Mesenteric fat pad (tissue), 1 donor: ENCODE results near the gene CAAP1. TPM values are rescaled to one million over a fixed set of nuclear protein-coding genes. Genes with fewer than 3 reads are reported as not detected.
"Not testable (repeated sequence)": the region's sequence is repeated elsewhere in the genome, so short reads cannot be mapped to it uniquely, and the experiment has no call there.

Source experiments
- DNase-seq: peaks from one replicate; pipeline ENCODE4 v3.0.0-alpha.2; 2020; ENCODE audit warnings: low spot score
- long read RNA-seq: library from polyadenylated mRNA; unstranded; transcript quantifications from one replicate; pipeline ENCODE4 v2.0.0, GENCODE V29; 2020
- total RNA-seq: library from RNA; stranded (reverse); fragmentation: NEBNext Ultra II Directional; extraction: Animal tissue kit (Norgen Biotek cat#: 25700); gene quantifications from one replicate; pipeline ENCODE4 v1.2.1, GENCODE V29; 2021
- donor health status: DM: yes; HTN: yes; CAD: no.

The CAAP1 gene
- 10.4 TPM for total RNA-seq
- long read RNA-seq, transcript CAAP1-201 (6 exons, 2,791 nt), result major isoform, 16 of 22 reads
- long read RNA-seq, partial matches to known transcripts, result 2 of 22 reads
- long read RNA-seq, other reads (novel, unspliced or antisense), result 2 of 22 reads

DNA sequence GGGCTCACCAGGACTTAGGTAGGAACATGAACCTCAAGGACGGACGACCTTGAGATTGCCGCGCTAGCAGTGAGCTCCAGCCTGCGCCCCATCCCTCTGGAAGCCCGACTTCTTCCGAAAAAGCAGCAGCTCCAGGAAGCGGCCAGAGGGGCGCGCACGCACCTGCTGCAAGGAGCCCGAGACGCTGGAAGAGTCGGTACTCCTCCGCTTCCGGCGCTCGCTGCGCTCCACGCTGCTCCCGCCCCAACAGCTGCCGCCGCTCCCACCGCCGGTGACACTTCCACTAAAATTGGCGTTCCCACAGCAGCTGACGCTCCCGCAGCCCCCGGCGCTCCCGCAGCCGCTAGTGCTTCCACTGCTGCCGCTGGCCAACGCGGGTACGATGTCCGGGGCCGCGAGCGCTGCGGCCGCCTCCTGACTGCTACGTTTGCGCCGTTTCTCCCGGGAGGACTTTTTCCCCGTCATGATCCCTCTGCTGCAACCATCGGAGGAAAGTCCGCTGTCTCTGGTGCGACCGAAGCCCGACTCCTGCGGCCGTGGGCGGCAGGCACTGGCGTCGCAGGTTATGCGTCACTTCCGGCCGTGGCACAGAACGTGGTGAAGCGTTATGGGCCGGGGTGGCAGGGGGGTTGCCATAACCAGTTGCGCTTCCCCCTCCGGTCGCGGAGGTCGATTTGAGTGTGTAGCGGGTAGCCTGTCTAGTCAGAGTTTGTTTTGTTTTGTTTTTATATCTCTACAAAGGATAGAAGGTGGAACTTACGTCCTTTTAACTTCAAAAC, at the start of gene CAAP1:
Gene CAAP1 (minus strand): TSS at position 552 of the 779 bp plus-strand sequence. CDS start 87 bp downstream, at position 465.
- DNase-seq, result peak; percentile 97

DNA sequence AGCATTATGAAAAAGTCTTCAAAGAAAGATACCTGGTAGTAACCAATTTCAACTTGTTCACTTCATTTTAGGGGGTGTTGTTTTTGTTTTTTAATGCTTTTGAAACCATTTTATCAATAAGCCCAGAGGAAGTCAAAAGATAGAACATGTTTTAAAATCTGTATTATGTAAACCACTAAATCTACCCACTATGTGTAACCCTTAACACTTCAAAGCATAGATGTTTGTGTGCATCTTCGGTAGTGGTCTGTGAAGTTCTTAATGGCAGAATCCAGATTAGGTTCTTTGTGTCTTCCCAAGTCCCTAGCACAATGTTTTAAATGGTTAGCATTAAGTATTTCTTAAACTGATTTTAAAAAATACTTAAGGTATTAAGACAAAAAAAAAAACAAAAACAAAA, 48.2 kb upstream of the CAAP1 start:
- no peak for DNase-seq

GRCh38 chr9:26939955-26940711, 47.5 kb upstream of the CAAP1 start:
- no peak for DNase-seq

DNA sequence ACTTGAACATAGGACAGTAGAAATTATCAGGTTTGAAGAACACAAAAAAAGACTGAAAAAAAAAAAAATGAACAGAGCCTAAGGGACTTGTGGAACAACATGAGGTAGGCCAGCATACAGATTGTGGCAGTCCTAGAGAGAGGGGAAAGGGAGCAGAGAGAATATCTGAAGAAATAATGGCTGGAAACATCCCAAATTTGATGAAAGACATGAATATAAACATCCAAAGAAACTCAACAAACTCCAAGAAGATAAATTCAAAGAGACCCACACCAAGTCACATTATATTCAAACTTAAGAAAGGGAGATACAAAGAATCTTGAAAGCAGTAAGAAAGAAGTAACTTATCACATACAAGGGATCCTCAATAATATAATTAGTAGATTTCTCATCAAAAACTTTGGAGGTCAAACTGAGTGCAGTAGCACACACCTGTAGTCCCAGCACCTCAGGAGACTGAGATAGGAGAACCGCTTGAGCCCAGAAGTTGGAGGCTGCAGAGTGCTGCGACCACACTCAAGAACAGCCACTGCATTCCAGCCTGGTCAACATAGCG, 45.3 kb upstream of the CAAP1 start:
- DNase-seq, result no peak

- no peak for DNase-seq
Observed at GRCh38 chr9:26935847-26936246, 43.2 kb upstream of the CAAP1 start.

DNA sequence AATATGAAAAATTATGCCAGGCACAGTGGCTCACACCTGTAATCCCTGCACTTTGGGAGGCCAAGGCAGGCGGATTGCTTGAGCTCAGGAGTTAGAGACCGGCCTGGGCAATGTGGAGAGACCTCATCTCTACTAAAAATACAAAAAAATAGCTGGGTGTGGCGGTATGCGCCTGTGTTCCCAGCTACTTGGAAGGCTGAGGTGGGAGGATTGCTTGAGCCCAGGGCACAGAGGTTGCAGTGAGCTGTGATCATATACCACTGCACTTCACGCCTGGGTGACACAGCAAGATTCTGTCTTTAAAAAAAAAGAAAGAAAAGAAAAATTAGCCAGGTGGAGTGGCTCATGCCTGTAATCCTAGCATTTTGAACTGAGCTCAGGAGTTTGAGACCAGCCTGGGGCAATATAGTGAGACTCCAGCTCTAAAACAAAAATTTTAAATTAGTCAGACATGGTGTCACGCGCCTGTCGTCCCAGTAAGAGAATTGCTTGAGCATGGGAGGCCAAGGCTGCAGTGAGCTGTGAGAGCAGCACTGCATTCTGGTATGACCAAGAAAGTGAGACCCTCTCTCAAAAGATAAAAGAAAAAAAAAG, 36.4 kb upstream of the CAAP1 start:
- no peak for DNase-seq

GRCh38 chr9:26925609-26926008, 33.0 kb upstream of the CAAP1 start:
- DNase-seq, result no peak

DNA sequence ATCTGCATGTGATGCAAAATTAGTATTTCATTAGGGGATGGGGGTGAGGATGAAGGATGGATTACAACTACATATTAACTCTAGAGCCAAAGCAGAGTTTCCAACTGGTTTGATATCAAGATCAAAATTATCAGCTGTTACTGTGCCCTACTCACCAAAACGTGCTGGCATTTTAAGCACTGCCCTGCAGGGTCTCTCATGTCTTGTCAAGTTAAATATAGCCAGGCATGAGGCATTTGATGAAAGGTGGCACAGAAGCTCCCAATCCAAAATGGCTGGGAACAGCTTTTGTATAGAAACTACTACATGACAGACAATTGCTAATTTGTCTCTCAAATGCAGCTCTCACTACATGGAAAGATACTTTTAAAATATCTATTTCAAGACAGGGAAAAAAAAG, 27.1 kb upstream of the CAAP1 start:
- DNase-seq, result no peak

DNA sequence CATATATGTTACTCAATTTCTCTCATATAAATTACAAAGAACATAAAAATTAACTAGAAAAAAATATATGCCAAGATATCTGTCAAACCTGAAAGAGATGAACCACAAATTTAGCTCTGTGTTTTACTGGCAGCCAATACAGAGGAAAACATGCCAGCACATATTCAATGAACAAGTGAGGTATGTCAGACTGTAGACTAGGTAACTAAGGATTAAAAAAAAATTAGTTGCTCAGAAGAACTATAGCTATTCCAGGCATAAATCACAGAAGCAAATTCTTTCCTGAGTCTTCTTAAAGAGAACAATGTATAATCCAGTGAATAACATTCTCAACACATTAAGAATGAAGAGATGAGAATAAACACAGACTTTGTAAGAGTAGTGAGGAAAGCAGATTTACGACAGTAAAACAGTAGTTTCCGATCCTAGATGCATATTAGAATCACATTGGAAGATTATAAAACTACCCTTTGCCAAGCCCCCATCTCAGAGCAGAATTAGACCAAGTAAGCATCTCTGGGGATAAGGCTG, 20.6 kb upstream of the CAAP1 start:
- no peak for DNase-seq

GRCh38 chr9:26904671-26905070, 12.1 kb upstream of the CAAP1 start:
- DNase-seq, result no peak

GRCh38 chr9:26904070-26904469, 11.5 kb upstream of the CAAP1 start:
- DNase-seq, result no peak

- no peak for DNase-seq
Observed at GRCh38 chr9:26893030-26893676, 551 bp upstream of the CAAP1 start.

DNA sequence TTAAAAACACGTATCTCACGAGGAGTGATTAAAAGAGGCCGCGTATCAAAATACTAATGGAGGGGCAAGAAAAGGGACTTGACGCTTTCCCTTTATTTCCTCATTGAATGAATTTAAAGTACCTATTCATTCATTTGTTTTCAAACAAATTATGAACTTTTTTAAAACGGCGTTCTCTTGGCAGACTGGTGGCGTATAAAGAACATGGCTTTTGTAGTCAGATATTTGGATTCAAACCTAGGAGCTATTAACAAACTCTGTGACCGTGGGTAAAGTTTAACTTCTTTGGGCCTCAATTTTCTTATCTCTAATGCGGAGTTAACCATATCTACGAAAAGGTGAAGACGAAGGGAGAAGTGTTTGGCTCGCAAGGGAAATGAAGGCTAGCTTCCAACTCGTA, 876 bp downstream of the CAAP1 start:
- DNase-seq, result no peak

- no peak for DNase-seq
Observed at GRCh38 chr9:26888271-26888670, 4.3 kb downstream of the CAAP1 start.

GRCh38 chr9:26882154-26882553, 10.4 kb downstream of the CAAP1 start:
- DNase-seq, result no peak

DNA sequence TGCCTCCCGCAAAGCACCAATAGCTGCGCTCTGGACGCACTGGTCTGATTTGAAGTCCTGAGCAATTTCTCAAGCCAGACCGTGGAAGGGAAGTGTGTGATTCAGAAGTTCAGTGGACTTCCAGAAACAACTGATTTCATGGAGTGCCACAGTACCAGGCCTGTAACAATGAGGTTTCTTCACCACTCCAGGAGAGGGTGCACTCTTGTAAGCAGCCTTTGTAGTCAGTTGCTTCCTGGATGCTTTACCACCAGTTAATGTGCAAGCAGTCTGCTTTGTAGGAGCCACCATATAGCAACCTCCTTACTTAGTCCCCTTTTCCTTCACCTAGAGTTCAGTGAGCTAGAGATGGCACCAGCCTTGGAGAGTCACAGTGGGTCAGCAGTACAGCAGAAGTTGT, 12.3 kb downstream of the CAAP1 start:
- DNase-seq, result no peak

DNA sequence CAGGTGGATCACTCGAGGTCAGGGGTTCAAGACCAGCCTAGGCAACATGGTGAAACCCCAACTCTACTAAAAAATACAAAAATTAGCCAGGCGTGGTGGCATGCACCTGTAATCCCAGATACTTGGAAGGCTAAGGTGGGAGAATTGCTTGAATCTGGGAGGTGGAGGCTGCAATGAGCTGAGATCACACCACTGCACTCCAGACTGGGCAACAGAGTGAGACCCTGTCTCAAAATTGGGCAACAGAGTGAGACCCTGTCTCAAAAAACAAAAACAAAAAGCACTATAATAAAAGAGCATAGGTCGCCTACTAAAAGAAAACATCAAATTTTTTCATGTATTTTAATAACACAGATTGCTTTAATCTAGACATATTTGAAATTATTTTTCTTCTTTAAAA, 17.4 kb downstream of the CAAP1 start:
- not testable (repeated sequence) for DNase-seq

DNA sequence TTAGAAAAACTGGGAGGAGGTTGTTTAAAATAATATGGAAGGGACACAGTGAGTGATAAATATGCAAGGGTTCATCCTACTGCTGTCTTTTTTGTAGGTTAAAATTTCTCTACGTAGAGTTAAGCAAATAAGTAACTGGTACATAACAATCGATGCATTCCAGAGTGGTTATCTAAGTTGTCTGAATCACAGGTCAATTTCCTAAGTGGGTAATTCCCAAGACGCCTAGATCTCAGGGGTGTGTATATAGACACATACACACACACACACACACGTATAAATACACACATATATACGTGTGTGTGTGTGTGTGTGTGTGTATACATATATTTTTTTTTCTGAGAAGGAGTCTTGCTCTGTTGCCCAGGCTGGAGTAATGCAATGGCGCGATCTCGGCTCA, 22.3 kb downstream of the CAAP1 start:
- DNase-seq, result no peak

DNA sequence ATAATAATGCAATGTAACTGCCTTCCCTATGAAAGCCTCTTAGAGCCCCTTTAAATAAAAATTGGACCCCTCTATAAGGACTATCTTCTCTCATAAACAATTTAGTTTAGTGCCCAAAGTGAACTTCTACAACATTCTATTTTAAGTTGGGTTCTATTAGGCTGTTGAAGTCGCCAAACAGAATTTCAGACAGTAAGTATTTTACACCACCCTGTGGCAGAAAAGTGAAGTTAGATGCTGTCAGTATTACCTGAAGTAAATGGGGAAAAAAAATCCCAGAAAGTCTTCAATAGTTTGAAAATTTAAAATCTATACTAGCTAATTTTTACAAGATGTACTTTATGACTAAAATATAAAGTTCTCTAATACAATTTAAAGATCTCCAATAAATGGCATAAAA, 29.5 kb downstream of the CAAP1 start:
- DNase-seq, result no peak

GRCh38 chr9:26856413-26857032, 36.1 kb downstream of the CAAP1 start:
- no peak for DNase-seq

GRCh38 chr9:26850995-26851394, 41.6 kb downstream of the CAAP1 start:
- DNase-seq, result no peak
